Prostate gland (tissue), 2 donors: Measurements from ENCODE around the gene RCOR3.

Experiments
- CTCF ChIP-seq, 4 experiments: fragments of 200-600 bp in 2 of 4; fragments of 450-650 bp in 2 of 4; sonication (generic) in 2 of 4; IDR thresholded peaks; 1 replicate in 3 of 4; 2 replicates in 1 of 4; pipeline ENCODE4 v1.5.1; 2016 to 2019; ENCODE audit warnings: antibody characterized with exemption in 4 of 4, mild to moderate bottlenecking in 2 of 4, moderate library complexity in 2 of 4
- POLR2A ChIP-seq: fragments of 450-650 bp; IDR thresholded peaks from one replicate; pipeline ENCODE4 v1.6.1; 2016; ENCODE audit warnings: antibody characterized with exemption, mild to moderate bottlenecking
- POLR2AphosphoS5 ChIP-seq: sonication (generic); formaldehyde crosslinking; IDR thresholded peaks from one replicate; pipeline ENCODE4 v1.6.1; 2017; ENCODE audit warnings: antibody characterized with exemption

GRCh38 chr1:211323156-211324063 is 64.2 kb downstream of the RCOR3 start:
- TF ChIP-seq POLR2AphosphoS5 (no peak), POLR2A (no peak), CTCF (IDR thresholded peaks at IDR 0.05) (peak; percentile 40 to 81 (median 68))
